HG03108 (cell line): ENCODE measurements around the gene RLF.

Source experiments
- ATAC-seq: cut with Tn5 transposase; IDR thresholded peaks from one replicate; pipeline ENCODE4 v1.9.1; 2021; ENCODE audit warnings: moderate library complexity; ENCODE audit not compliant: unreplicated experiment

RLF gene

DNA sequence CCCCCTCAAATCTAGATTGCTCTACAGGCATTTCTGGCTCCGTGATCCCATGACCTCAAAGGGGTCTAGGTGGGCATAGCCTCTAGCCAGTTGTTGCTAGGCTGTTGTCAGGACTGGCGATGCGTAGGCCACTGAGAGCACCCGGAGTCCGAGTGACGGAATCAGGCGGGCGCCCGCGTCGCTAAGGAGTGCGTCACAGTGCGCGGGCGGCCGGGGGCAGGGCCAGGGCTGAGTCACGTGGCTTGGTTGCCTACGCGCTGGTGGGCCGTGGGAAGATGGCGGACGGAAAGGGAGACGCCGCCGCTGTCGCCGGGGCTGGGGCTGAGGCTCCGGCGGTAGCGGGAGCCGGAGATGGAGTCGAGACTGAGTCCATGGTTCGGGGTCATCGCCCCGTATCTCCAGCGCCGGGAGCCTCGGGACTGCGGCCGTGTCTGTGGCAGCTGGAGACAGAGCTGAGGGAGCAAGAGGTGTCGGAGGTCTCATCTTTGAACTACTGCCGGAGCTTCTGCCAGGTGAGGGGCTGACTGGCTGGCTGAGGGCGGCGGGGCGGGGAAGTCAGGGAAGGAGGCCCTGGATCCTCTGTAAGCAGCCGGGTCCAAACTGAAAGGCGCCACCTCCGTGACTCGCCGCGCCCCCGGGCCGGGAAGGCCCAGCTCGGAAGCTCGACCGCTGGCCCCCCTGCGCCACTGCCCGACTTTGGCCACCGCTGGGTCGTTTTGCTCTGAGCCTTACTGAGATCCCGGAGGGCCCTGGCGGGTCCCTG, at the start of gene RLF:
RLF (plus strand) TSS at position 263 of the 763 bp plus-strand sequence; CDS start at position 276, 13 bp downstream.
- peak; percentile 82 for ATAC-seq

- no peak for ATAC-seq
These were observed 46.8 kb upstream of the RLF start for GRCh38 chr1:40114400-40114799.

- ATAC-seq = no peak
These were observed 41.1 kb upstream of the RLF start for GRCh38 chr1:40120128-40120527.

GRCh38 chr1:40122855-40123254, 38.3 kb upstream of the RLF start:
- no peak for ATAC-seq

GRCh38 chr1:40130892-40131291, 30.3 kb upstream of the RLF start:
- no peak for ATAC-seq

DNA sequence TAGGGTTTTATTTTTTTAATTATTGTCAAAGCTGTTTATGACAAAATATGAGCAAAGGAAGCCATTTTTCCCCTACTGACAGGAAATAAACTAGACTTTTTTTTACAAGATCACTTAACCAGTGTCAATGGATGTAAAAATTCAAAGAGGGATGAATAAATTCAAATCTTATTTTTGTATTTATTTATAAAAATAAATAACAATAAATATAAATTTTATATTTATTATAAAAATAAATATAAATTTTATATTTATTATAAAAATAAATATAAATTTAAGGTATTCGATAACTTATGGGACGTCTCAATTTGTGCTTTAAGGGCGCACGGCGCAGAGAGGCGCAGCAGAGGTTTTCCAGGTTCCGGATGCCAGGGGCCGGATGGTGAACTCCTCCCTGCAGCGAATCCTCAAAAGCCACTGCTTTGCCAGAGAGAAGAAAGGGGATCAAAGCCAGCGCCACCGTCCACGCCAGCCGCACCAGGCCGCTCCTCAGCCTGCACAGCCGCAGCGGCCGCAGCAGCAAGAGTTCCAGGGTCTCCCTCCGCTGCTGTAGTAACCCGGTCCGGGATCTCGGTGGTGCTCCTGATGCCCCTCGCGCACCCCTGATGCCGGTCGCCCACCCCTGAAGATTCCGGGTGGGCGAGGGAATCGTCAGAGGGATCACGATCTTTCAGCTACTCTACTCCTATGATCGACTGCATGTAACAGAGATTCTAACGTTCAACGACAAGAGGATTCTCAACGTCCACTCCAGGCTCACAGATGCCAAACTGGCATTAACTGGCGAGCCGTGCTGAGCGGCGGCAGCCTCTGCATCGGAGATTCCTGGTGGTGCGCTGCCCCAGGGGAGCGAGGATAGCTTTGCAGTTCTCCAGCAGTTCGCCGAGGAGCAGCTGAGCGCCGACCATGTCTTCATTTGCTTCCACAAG, 28.5 kb upstream of the RLF start:
- no peak for ATAC-seq

GRCh38 chr1:40133312-40133665, 27.9 kb upstream of the RLF start:
- ATAC-seq = no peak

- no peak for ATAC-seq
These were observed 27.3 kb upstream of the RLF start for GRCh38 chr1:40133839-40134238.

DNA sequence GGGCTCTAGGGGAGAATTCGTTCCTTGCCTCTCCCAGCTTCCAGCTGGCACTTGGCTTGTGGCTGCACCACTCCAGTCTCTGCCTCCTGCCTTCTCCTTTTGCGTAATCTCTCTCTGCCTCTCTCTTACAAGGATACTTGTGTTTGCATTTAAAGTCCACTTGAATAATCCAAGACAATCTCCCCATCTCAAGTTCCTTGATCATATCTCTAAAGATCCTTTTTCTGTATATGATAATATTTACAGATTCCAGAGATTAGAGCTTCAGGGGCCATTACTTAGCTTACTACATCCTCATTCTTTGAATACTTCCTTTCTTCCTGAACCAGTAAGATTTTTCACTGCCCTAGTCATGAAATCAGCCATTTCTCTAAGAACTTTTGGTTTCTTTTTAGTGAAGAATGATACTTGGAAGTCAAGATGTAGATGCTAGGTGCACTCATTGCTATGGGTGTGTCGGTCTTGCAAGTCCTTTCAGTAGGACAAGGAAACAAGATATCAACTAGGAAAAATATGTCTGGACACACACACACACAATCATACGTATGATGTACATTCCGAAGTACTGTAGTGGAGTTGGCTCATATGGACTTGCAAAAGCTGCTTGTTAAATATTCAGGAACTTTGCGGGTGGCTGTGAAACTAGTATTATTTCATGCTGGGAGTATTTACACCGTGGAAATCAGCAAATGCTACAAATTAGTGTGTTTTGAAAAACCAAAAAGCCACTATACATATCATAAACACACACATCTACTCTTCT, 20.8 kb upstream of the RLF start:
- ATAC-seq = no peak

DNA sequence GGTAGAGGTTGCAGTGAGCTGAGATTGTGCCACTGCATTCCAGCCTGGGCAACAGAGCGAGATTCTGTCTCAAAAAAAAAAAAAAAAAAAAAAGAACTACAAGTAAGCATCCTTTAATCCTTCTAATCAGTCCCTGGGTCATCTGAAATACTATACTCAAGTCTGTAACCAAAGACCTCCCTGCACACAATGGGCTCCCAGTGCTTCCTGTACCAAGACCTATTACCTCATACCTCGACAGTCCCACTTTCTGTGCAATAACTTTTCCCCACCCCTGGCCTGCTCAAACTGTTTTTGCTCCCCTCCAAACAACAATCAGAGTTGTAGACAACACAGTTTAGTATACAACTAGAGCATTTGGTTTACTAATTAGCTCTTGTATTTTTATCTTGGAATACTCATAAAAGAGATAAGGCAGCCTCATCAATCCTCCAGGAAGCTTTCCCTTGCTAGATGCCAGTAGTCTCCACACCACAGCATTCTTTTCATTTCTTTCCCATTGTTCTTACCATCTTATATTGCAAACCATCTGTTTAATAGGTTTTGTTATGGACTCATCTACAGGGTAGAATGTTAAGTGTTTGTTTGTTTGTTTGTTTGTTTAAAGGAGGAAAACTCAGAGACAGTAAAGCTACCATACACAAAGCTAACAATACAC, 19.2 kb upstream of the RLF start:
- no peak for ATAC-seq

- no peak for ATAC-seq
These were observed 17.2 kb upstream of the RLF start for GRCh38 chr1:40143891-40144575.

DNA sequence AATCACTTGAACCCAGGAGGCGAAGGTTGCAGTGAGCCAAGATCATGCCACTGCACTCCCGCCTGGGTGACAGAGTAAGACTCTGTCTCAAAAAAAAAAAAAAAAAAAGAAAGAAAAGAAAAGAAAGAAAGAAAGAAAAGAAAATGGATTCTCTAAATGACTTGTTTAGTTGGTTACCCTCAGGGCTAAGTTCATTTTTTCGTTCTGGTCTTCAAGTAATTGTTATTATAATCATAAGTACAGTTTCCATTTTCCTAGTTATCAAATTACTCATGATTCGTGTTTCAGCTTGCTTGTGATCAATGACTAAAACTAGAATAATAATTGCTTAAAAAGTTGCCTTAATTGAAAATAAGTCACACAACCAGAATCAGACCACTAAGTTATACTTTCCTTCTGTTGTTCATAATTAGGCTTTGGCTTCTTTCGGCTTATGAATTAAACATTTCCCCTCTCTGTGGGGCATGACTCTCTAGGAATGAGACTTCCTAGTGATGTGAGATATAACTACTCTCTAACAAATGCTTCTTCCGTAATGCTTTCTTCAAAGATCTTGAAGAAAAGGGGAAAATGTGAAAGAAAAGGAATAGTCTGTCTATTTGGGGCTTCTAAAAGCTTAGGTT, 9.6 kb upstream of the RLF start:
- no peak for ATAC-seq

- ATAC-seq = peak; percentile 65
These were observed 8.0 kb upstream of the RLF start for GRCh38 chr1:40153073-40153770.

DNA sequence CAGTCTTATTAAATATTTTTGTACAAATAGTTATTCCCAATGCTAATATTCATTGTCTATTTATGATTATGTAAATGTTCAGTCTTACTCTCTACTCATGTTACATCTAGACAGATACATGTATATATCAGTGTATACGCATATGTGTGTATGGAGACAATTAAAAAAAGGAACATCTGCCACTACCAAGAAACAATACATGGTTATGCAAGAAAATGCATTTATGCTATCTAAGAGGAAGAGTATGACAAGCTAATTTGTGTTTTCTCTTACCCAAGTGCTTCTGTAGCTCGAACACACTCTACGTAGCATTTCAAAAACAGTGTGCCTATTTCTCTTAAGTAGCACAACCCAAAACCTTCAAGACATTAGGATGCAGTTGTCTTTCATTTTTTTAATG, 6.1 kb upstream of the RLF start:
- ATAC-seq = no peak

- ATAC-seq = no peak
These were observed 5.3 kb upstream of the RLF start for GRCh38 chr1:40155910-40156309.

DNA sequence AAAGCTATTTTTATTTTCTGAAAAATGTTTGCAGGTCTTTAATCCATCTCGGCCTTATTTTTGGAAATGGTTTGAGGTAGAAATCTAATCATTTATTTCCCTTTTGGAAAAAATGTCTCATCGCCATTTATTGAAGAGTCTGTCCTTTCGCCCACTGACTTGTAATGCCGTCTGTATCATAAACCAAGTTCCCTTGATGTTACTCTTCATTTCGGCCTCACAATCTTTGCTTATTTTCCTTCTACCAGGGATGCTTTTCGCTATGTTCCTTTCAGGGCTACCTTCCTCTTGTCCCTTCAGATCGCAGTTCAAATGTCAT, 422 bp upstream of the RLF start:
- ATAC-seq = no peak

DNA sequence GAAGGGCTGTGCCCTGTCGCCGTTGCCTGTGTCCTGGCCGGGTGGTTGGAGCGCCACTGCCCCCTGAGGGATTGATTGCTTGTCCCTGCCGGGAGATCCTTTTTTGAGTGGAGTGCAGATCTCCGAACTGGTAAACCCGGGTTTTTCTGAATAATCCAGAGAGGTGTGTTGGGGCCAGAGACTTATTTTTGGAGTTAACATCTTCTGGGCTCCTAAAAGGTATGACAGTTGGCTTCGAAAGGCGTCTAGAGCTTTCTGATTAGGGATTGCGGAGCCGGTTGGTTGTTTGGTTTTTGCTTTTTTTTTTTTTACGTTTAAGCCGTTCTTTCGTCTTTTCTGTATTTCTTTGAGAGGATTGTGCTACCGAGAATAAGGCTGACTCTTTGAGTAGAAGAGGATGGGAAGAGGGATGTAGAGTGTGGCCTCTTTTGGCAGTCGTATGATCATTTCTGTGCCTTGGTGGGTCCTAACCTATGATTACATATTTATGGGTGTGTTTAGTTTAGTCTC, 756 bp downstream of the RLF start:
- ATAC-seq = peak; percentile 27

GRCh38 chr1:40162753-40163441, 1.7 kb downstream of the RLF start:
- no peak for ATAC-seq

GRCh38 chr1:40167317-40167716, 6.1 kb downstream of the RLF start:
- ATAC-seq = no peak
